Panc1 (cell line): ENCODE results near the gene RALGPS1. TPM values are rescaled to one million over a fixed set of nuclear protein-coding genes. Genes with fewer than 3 reads are reported as not detected.

ENCODE experiments used
- ATAC-seq: fragments of 200-7000 bp; cut with Tn5 transposase; 2 replicates; pipeline ENCODE4 v1.9.1; 2020; ENCODE audit warnings: mild to moderate bottlenecking, moderate library complexity
- BruUV-seq: library from RNA; stranded (reverse); fragments of 400-500 nt; replicated peaks from 2 replicates; lab custom pipeline; 2021; lab: Mats Ljungman, UMichigan
- CTCF ChIA-PET: fragments of 300-600 bp; sonication (Branson Sonifier 250); formaldehyde crosslinking; loops from one replicate; lab custom pipeline; 2022; ENCODE audit warnings: antibody characterized with exemption; lab: Charles Lee
- POLR2A ChIA-PET: fragments of 300-600 bp; sonication (Branson Sonifier 250); formaldehyde crosslinking; loops from one replicate; lab custom pipeline; 2022; ENCODE audit warnings: antibody characterized with exemption; lab: Charles Lee
- DNase-seq: peaks from one replicate; pipeline ENCODE4 v3.0.0-alpha.2; 2010; ENCODE audit warnings: low read depth, low spot score
- H3K27ac ChIP-seq: 2 replicates; pipeline ENCODE4 v1.5.1; 2011; ENCODE audit warnings: mild to moderate bottlenecking, low read length, inconsistent platforms
- H3K27me3 ChIP-seq: fragments of 200-500 bp; sonication (Bioruptor generic); 2 replicates; pipeline ENCODE4 v1.6.0; 2014; ENCODE audit warnings: low read length, inconsistent platforms; ENCODE audit not compliant: control insufficient read depth, insufficient read depth
- H3K36me3 ChIP-seq: fragments of 200-500 bp; sonication (Bioruptor generic); 2 replicates; pipeline ENCODE4 v1.5.1; 2014; ENCODE audit warnings: inconsistent platforms, mild to moderate bottlenecking, low read length, moderate library complexity; ENCODE audit not compliant: control insufficient read depth, insufficient read depth
- H3K4me1 ChIP-seq: 2 replicates; pipeline ENCODE4 v1.5.1; 2011; ENCODE audit warnings: inconsistent platforms, mild to moderate bottlenecking, low read length, moderate library complexity; ENCODE audit not compliant: control insufficient read depth, insufficient read depth
- H3K4me3 ChIP-seq, 2 experiments: 2 replicates each; pipeline ENCODE4 v1.5.1; 2011 to 2012; ENCODE audit warnings: low read depth in 2 of 2, low read length in 2 of 2, mild to moderate bottlenecking in 2 of 2, inconsistent platforms in 1 of 2, moderate library complexity in 1 of 2
- H3K9me3 ChIP-seq: fragments of 200-500 bp; sonication (Bioruptor generic); 2 replicates; pipeline ENCODE4 v1.5.1; 2014; ENCODE audit warnings: low read depth, mild to moderate bottlenecking, inconsistent platforms, low read length, moderate library complexity; ENCODE audit not compliant: control insufficient read depth, insufficient read depth
- CTCF ChIP-seq: fragments of 450-650 bp; IDR thresholded peaks from 2 replicates; pipeline ENCODE4 v1.5.1; 2017; ENCODE audit warnings: mild to moderate bottlenecking
- POLR2AphosphoS5 ChIP-seq: IDR thresholded peaks from 2 replicates; pipeline ENCODE4 v1.6.1; 2012; ENCODE audit warnings: mild to moderate bottlenecking, low read depth, low read length, moderate library complexity
- REST ChIP-seq, 2 experiments: IDR thresholded peaks; 2 replicates each; pipeline ENCODE4 v1.6.1; 2011 to 2012; ENCODE audit warnings: low read depth in 2 of 2, control low read depth in 1 of 2, low read length in 1 of 2, mild to moderate bottlenecking in 1 of 2, moderate library complexity in 1 of 2; ENCODE audit not compliant: insufficient read depth in 1 of 2
- SIN3A ChIP-seq: IDR thresholded peaks from 2 replicates; pipeline ENCODE4 v1.6.1; 2012; ENCODE audit warnings: low read depth, mild to moderate bottlenecking, low read length, moderate library complexity, borderline replicate concordance; ENCODE audit not compliant: insufficient read depth
- TCF7L2 ChIP-seq: IDR thresholded peaks from 2 replicates; pipeline ENCODE4 v1.6.1; 2011; ENCODE audit warnings: mild to moderate bottlenecking, low read depth, low read length, inconsistent platforms
- in situ Hi-C: cut with HindIII; loops from 2 replicates; pipeline ENCODE4 v1.10.0; 2016; ENCODE audit warnings: low sequenced_read_pairs, low pct_unique_long_range_greater_than_20kb
- intact Hi-C: fragments of 100-400 bp; cut with micrococcal nuclease; formaldehyde crosslinking; loops from one replicate; pipeline ENCODE4 v1.10.0; 2022; ENCODE audit not compliant: unreplicated experiment
- total RNA-seq: library from RNA; stranded (reverse); gene quantifications from one replicate; pipeline ENCODE4 v1.2.1, GENCODE V29; 2021; ENCODE audit not compliant: unreplicated experiment

Gene RALGPS1
- total RNA-seq, 1 experiment from 2014 or later, result 7.2 TPM

GRCh38 chr9:126984969-126985368, 70.4 kb downstream of the RALGPS1 start:
- DNase-seq (no peak), ATAC-seq (no peak)
- intact Hi-C loops (no loop called here), in situ Hi-C loops (no loop called here)
- no peak for TF ChIP-seq POLR2AphosphoS5
- TF ChIP-seq SIN3A, result no peak
- no peak for TF ChIP-seq CTCF
- TF ChIP-seq REST (IDR thresholded peaks at IDR 0.05; ENCODE audit: insufficient read depth in 1 of 2, low read depth in 2 of 2, low read length in 1 of 2), result no peak
- TF ChIP-seq TCF7L2, result no peak
- BruUV-seq, result no TSS peak
- ChIA-PET CTCF (no interaction called here), POLR2A (no interaction called here)
- Histone ChIP-seq H3K9me3 (no peaks in the 10 kb centered on the region), H3K27me3 (no peaks in the 10 kb centered on the region), H3K27ac (no peak overlapping the region), H3K36me3 (no peaks in the 10 kb centered on the region), H3K4me3 (no peak overlapping the region), H3K4me1 (no peaks in the 10 kb centered on the region)

GRCh38 chr9:126985870-126986498, 71.4 kb downstream of the RALGPS1 start:
- TF ChIP-seq TCF7L2, result no peak
- no peak for TF ChIP-seq REST (IDR thresholded peaks at IDR 0.05; ENCODE audit: insufficient read depth in 1 of 2, low read depth in 2 of 2, low read length in 1 of 2)
- no peak for TF ChIP-seq CTCF
- TF ChIP-seq POLR2AphosphoS5, result no peak
- no peak for TF ChIP-seq SIN3A
- Histone ChIP-seq H3K9me3 (no peaks in the 10 kb centered on the region), H3K27ac (no peak overlapping the region), H3K36me3 (no peaks in the 10 kb centered on the region), H3K27me3 (no peaks in the 10 kb centered on the region), H3K4me1 (no peaks in the 10 kb centered on the region), H3K4me3 (no peak overlapping the region)
- ChIA-PET POLR2A (no interaction called here), CTCF (no interaction called here)
- in situ Hi-C loops, result no loop called here
- no peak for ATAC-seq
- intact Hi-C loops, result no loop called here
- no TSS peak for BruUV-seq
- no peak for DNase-seq
